Measurements from ENCODE around the gene LIPG.
A peak's percentile ranks its signal among the peaks of the same experiment; 100 is the strongest.
"Not testable (repeated sequence)": the region's sequence is repeated elsewhere in the genome, so short reads cannot be mapped to it uniquely, and the experiment has no call there.

LIPG gene

DNA sequence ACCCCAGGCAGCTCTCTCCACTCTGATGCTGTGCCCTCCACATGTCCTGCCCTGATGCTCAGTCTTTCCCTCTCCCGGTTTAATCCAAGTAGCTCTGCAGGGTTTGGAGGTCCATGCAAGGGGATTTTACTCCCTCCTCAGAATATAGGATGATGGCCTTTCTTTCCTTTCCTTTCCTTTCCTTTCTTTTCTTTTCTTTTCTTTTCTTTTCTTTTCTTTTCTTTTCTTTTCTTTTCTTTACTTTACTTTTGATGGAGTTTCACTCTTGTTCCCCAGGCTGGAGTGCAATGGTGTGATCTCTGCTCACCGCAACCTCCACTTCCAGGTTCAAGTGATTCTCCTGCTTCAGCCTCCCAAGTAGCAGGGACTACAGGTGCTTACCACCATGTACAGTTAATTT lies 17.7 kb downstream of the LIPG start:
- not testable (repeated sequence) for DNase-seq

DNA sequence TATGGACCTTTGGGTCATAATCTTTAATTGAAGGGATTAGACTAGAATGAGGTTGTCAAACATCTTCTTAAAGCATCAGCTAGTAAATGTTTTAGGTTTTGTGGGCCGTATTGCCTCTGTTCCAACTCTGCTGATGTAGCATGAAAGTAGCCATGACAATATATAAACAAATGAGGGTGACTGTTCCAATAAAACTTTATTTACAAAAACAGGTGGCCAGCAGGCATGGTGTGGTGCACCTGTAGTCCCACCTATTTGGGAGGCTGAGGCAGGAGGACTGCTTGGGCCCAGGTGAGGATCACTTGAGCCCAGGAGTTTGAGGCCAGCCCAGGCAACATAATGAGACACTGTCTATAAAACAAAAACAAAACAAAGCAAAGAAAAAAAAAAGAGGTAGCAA lies 18.4 kb downstream of the LIPG start:
- DNase-seq = no peak

DNA sequence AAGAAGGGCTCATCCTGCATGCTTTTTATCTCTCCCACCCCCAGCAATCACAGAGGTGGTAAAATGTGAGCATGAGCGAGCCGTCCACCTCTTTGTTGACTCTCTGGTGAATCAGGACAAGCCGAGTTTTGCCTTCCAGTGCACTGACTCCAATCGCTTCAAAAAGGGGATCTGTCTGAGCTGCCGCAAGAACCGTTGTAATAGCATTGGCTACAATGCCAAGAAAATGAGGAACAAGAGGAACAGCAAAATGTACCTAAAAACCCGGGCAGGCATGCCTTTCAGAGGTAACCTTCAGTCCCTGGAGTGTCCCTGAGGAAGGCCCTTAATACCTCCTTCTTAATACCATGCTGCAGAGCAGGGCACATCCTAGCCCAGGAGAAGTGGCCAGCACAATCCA lies 19.5 kb downstream of the LIPG start:
- DNase-seq = no peak

DNA sequence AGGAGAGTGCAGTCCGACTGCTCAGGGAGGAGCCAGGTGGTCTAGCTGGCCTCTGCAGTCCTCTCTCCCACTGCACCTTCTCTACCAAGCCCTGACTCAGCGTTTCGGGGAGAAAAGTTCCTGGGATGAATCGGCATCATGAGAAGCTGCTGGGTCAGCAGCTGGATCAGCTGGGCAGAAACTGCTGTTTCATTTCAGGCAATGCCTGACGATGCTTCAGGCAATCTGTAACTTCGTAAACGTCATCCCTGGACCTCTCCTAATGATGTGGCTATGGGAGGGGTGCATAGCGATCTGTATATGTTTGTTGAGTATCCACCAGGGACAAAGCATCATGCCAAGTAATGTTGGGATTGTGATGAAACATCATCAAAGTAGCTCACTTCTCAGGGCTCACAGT lies 20.7 kb downstream of the LIPG start:
- no peak for DNase-seq

DNA sequence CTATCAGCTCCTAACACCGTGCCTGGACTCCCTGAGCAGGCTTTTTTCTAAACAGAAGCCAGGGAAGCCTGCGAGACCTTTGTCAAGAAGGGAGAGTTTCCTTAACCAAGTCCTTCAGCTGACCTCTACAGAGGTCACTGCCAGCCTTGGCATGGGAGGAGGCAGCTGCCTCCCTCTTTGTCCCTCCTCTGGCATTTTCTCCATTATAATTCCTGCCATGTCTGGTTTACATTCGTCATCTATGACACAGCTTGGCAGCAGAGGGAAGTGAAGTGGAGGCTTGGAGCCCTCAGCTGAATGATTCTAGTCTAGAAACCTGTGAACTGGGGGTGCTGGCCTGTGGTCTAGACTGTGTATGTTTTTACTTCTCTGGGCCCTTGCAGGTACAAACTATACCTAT lies 22.5 kb downstream of the LIPG start:
- DNase-seq = no peak

DNA sequence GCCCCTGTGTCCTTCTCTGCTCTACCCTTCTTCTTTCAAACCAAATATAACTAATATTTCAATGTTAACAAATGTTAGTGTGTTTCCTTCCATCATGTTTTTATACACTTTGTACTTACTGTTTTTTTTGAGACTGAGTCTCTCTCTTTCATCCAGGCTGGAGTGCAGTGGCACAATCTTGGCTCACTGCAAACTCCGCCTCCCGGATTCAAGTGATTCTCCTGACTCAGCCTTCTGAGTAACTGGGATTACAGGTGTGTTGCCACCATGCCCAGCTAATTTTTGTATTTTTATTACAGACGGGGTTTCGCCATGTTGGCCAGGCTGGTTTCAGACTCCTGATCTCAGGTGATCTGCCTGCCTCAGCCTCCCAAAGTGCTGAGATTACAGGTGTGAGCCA lies 23.1 kb downstream of the LIPG start:
- not testable (repeated sequence) for DNase-seq

DNA sequence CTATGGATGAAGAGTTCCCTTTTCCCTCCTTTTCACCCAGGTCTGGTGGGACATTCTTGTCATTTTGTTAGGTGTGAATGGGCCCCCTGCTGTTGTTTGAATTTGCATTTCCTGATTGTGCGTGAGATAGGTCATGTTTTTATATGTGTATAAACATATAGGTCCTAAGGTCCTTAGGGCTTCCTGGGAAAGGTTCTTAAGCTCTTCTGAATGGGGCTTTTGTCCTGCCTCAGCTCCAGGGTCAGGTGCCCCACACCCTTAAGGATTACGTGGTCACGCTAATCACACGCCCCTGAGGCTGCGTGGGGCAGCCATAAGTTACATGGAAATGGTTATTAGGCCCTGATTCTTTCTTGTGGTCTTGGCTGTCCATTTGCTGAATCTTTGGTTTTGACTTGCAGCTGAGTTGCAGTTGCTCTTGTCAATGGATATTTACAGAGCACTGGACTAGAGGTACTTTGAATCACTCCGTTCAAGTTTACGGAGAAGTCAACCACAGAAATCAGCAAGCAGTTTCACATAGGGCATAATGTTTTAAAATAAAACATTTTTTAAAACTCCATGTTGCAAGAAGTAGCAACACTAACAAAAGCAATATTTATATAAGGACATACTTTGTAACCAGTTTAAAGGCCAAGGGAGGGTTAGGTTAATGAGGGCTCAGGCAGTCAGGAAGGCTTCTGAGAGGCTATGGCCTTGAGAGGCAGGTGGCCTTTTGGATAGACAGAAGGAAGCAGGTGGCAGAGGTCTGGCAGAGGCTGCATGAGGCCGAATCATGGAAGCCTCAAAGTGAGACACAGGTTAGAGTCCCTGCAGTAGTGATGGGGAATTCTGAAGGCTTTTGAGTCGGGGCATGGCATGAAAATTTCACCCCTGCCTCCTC lies 24.2 kb downstream of the LIPG start:
- no peak for DNase-seq

DNA sequence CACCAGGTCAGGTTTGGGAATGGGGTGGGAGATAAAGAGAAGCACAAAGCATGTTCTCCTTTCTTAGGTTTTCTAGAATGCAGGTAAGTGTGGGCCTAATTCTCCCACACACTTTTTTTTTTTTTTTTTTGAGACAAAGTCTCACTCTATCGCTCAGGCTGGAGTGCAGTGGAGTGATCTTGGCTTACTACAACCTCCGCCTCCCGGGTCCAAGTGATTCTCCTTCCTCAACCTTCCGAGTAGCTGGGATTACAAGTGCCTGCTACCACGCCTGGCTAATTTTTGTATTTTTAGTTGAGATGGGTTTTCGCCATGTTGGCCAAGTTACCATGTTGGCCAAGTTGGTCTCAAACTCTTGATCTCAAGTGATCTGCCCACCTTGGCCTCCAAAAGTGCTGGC lies 26.3 kb downstream of the LIPG start:
- no peak for DNase-seq

DNA sequence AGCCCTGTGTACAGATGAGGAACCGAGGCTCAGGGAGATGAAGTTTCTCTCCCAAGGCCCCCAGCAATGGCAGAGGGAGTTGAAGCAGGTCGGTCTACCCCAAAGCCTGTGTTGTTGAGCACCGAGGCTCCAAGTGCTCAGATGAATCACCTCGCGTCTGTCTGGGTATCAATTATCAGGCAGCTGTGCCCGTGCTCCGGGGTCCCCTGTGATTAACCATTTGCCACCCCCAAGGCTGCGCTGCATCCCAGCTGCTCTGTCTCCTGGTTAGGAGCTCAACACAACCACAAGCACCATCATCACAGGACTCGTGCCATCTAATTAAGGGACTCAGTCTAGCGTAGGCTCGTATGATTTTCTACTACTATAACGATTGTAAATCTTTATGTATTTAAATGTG lies 27.1 kb downstream of the LIPG start:
- no peak for DNase-seq

DNA sequence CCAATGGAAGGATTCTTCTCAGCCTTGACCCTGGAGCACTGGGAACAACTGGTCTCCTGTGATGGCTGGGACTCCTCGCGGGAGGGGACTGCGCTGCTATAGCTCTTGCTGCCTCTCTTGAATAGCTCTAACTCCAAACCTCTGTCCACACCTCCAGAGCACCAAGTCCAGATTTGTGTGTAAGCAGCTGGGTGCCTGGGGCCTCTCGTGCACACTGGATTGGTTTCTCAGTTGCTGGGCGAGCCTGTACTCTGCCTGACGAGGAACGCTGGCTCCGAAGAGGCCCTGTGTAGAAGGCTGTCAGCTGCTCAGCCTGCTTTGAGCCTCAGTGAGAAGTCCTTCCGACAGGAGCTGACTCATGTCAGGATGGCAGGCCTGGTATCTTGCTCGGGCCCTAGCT lies 28.8 kb downstream of the LIPG start:
- no peak for DNase-seq

DNA sequence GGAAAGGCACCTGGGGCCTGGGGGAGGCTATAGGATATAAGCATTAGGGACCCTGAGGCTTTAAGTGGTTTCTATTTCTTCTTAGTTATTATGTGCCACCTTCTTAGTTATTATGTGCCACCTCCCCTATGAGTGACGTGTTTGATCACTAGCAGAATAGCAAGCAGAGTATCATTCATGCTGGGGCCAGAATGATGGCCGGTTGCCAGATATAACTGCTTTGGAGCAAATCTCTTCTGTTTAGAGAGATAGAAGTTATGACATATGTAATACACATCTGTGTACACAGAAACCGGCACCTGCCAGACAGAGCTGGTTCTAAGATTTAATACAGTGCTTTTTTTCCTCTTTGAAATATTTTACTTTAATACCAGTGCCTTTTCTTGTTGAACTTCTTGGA lies 29.4 kb downstream of the LIPG start:
- no peak for DNase-seq

DNA sequence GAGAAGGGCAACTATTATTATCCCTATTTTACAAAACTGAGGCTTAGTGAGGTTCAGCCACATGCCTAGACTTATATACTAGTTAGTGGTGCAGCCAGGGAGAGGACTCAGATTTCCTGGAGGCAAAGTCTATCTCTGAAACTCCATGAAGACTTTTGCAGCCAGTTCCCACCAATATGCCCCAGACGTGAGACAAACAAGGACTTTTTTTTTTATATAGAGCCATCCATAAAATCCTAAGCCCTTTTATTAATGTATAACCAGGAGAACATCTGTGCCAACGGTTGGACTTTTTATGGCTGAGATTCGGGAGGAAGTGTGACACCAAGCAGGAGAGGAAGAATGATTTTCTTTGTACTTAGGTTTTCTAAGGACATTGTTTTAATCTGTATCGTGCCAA lies 29.9 kb downstream of the LIPG start:
- DNase-seq = no peak

DNA sequence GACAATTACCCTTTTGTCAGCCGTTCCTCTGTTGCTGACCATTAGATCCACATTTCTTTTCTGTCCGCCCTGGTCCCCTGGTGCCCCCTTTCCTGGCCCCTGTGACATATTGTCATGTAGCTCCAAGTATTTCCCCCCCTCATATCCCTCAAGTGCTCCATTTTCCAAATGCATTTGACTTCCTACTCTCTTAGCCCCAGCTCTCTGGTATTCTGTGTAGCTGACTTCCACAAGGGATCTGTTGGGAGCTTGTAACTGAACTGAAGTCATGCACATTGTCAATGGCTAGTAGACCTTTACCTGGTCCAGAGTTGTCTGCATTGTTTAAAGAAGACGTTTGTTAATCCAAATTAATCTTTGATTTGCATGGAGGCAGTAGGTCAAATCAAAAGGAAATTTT lies 34.8 kb downstream of the LIPG start:
- no peak for DNase-seq

DNA sequence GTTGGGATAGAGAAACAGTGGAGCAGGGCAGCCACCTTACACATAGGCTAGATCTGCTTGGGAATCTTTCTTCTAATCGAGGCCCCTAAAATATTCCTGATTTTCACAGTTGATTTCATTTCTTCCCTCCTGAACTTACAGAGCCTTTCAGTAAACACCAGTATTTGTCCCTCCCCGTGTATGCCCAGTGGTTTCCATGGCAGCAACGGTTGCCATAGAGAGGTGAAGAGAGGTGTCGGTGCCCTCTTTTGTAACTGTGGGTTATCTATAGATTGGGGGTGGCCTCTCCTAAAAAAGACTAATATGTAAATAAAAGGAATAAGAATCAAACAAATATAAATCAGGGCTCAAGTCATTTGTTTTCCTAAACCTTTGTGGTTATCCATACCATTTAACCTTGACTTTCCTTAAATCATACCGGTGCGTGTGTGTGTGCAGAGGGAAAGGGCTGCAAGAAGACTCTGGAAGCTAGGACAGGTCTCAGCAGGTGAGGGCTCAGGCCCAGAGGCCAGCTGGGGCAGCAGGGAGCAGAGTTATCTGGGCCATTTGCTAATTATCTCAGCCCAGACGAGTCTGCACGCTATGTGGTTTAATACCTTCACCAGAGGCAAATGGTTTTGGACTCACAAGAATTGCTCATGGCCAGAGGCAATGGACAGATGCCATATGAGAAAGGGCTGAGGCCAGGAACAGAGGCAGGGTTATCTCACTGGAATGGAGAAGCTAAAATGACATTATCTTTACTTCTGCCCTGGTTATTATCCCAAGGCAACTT lies 35.5 kb downstream of the LIPG start:
- peak; percentile 71 for DNase-seq

DNA sequence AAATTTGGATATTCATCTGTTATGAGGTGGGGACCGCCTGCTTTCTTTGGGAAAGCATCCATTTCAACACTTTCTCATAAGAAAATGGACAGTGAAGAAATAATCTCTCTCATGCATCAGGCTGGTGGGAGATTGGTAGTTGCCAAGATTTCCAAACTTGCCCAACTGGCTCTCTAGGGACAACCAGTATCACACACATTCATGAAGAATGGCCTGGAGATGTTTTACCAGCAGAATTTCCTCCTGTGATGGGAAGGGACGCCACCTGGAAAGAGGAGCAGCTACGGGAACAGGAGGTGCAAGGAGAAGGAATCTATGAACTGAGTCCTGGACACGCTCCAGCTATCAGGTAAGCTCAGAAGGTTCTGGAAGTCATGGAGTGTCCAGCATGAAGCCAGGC lies 39.4 kb downstream of the LIPG start:
- DNase-seq = no peak

DNA sequence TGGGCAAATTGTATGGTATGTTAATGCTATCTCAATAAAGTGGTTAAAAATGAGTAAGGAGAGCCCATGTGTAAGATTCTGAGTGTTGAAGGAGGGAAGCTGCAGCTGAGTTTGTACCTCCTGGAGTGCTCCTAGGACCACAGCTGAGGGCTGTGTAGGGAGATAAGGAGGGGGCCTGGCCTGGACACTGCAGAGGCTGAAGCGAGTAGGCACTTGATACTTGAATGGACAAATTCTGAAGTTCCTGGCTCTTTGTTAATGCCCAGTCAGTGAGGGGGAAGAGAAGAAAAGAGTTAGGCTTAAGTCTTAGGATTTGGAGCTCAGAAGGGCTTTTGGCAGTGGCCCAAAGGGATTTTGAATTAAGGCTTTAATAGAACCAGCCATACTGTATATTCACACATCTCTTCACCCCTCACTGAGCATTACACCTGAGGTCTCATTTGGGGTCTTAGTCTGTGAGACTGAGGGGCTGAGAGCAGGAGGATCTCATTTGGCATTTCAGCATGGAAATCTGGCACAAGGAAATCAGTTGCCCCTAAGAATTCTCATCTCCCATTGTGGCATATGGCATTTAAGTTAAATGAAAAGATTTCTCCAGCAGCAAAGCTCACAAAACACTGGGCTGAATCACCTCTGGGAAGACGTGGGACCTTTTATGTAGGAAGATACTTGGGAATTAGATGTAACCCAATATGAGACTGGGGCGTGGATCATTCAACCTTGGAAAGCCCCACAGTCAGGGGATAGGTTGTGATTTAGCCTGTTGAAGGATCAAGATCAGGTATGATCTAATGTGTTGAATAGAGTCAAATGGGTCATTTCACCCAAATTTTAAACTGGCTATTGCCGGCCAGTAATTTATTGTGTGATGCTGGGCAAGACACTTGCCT lies 46.8 kb downstream of the LIPG start:
- no peak for DNase-seq

DNA sequence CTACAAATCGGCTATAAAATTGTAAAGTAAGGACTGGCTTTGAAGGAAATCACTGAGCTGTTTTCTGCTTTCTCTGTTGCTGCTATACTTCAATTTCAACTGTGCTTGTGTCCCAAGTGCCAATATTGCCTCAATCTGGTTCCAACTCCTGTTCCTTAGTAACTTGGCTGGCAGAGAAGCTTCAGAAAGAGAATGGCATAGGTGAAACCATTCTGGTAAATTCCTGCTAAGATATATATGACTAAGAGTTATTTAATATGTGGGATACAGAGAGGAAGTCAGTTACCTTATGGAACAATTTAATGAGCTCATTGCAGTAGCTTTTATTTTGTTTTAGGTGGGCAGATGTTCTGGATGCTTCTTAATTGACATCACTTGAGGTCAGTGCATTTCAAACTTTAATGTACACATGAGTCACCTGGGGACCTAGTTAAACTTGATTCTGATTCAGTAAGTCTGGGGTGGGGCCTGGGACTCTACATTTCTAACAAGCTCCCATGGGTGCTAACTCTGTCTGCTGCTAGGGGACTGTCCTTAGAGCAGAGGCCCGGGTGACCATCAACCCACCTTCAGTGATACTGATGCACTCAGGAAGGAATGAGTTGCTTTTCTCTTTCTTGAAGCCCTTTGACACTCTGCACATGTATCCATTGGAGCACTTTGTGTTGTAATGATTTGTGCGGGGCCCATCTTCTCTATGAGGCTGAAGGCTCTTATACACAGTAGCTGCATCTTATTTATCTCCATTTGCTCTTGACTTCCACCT lies 47.6 kb downstream of the LIPG start:
- no peak for DNase-seq

DNA sequence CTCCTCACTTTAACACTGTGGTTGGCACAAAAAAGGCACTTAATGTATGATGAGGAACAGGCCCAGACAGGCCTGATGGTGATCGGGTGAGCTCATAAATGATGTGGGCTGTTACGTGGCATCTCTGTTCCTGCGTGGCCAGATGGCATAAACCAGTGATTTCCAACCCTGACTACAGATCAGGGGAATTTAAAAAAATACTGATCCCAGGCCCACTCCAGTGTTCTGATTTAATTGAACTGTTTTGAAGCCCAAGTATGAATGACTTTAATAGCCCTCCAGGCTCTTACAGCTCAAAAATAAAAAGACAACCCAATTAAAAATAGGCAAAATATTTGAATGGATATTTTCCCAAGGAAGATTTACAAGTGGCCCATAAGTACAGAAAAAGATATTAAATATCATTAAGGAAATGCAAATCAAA lies 48.2 kb downstream of the LIPG start:
- no peak for DNase-seq

DNA sequence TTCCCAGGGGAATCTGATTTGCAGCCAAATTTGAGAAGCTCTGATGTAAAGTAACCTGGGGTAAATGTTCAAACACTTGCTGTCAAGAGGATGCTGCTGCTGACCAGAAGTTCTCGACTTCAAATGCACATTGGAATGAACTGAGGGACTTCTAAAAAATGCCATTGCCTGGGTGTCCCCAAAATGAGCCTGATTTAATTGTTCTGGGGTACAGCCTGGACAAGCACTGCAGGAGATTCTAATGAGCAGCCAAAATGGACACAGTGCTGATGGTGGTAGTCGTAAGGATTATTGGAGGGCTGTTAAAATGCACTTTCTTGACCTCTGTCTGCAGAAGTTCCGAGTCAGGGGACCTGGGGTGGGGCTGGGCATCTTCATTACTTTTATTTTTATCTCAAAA lies 49.5 kb downstream of the LIPG start:
- DNase-seq = no peak

DNA sequence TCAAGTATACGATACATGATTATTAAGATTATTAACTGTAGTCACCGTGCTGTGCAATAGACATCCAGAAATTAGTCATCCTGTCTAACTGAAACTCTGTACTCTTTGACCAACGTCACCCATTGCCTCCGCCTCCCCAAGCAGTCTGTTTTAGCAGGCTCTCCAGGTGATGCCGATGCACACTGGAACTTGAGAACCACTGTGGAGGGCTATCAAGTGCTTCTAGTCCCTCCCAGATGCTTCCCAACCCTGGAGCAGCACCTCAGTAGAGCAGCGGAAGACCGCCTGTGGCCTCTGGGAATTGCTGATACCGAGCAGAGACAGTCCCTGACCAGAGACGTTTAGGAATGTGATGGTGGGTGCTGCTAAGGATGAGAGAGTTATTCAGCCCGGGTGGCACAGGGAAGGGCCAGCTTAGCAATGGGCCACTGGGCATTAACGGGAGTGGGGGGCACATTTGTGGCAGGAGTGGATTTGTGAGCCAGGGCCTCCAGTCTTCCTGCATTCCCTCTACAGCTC lies 50.7 kb downstream of the LIPG start:
- no peak for DNase-seq

DNA sequence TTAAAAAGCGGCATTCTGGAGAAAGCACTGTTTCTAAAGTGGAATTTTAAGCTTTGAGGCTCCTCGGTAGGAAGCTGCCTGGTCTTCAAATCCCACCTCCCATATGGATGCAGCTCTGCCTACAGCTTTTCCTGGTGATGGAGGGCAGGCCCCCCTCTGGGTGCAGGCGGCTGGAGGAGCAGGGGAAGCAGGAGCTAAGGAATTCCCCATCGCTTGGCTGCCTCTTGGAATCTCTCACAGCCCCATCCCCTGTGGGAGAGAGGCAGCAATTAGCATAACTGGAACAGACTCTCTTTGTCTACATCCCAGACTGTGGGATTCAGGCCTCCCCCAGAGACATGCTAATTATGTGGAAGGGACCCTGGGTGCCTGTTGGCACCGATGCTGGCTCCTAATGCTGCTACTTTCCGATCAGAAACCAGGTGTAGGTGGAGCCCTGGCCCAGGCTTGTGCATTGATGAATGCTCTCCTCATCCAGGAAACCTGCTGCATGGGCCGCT lies 51.3 kb downstream of the LIPG start:
- no peak for DNase-seq

DNA sequence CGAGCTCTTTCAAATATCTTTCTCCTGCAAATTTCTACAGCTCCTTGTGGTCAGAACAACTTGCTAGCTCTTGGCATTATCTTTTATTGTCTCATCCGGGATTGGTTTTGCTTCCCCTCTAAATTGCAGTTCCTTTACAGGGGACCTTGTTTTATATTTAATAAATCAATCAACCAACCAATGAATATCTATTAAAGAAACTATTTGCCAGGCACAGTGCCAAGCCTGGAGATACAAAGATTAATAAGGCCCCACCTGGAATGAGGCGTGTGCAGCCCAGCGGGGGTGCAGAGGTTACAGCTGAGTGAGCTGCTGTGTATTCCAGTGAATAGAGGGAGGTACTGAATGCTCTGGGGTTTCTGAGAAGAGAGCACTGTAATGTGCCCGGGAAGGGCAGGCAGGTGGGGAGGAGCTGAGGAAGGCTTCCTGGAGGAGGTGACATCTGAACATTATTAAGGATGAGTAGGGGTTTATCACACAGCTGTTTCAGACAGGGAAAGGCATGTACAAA lies 51.8 kb downstream of the LIPG start:
- no peak for DNase-seq
